ENCODE measurements around the gene TMEM252. TPM values are rescaled to one million over a fixed set of nuclear protein-coding genes. Genes with fewer than 3 reads are reported as not detected.
A peak's percentile ranks its signal among the peaks of the same experiment; 100 is the strongest.

TMEM252 gene
- total and polyA plus RNA-seq, 8 donors = not detected

DNA sequence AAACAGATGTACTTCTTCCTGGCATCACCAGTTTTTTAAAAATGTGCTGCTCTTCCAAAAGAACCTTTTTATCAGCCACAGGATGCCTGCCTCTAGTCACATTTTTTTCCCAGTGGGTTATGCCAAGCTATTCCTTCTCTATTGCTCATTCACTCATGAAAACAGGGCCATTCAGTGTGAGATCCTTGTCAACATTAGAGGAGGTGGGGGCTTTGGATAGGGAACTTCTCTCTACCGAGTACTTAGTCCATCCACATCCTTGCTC is 3.1 kb downstream of the TMEM252 start:
- no peak for DNase-seq
- Histone ChIP-seq H3K36me3 (no peaks in the 10 kb centered on the region), H3K4me1 (peaks cover 11 to 40% (median 21%) of the 10 kb centered on the region in 4 donors), H3K9me3 (no peaks in the 10 kb centered on the region), H3K27me3 (no peaks in the 10 kb centered on the region), H3K27ac (peak overlapping the region in 3 of 5 donors; percentile 26 to 74 (median 64)), H3K4me3 (no peak overlapping the region)
- intact Hi-C loops (cut with DNase I; ENCODE audit: low total_unique reads) = no loop called here
- TF ChIP-seq EP300 (IDR thresholded peaks at IDR 0.05) (no peak), POLR2AphosphoS5 (IDR thresholded peaks at IDR 0.05) (no peak), POLR2A (IDR thresholded peaks at IDR 0.05) (no peak)
- TF ChIP-seq, protein P1, sequence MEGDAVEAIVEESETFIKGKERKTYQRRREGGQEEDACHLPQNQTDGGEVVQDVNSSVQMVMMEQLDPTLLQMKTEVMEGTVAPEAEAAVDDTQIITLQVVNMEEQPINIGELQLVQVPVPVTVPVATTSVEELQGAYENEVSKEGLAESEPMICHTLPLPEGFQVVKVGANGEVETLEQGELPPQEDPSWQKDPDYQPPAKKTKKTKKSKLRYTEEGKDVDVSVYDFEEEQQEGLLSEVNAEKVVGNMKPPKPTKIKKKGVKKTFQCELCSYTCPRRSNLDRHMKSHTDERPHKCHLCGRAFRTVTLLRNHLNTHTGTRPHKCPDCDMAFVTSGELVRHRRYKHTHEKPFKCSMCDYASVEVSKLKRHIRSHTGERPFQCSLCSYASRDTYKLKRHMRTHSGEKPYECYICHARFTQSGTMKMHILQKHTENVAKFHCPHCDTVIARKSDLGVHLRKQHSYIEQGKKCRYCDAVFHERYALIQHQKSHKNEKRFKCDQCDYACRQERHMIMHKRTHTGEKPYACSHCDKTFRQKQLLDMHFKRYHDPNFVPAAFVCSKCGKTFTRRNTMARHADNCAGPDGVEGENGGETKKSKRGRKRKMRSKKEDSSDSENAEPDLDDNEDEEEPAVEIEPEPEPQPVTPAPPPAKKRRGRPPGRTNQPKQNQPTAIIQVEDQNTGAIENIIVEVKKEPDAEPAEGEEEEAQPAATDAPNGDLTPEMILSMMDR (IDR thresholded peaks at IDR 0.05) = no peak
- 58 to 83% (median 76%) methylated on average over 1 of the region's 1 CpG for WGBS, 5 donors

DNA sequence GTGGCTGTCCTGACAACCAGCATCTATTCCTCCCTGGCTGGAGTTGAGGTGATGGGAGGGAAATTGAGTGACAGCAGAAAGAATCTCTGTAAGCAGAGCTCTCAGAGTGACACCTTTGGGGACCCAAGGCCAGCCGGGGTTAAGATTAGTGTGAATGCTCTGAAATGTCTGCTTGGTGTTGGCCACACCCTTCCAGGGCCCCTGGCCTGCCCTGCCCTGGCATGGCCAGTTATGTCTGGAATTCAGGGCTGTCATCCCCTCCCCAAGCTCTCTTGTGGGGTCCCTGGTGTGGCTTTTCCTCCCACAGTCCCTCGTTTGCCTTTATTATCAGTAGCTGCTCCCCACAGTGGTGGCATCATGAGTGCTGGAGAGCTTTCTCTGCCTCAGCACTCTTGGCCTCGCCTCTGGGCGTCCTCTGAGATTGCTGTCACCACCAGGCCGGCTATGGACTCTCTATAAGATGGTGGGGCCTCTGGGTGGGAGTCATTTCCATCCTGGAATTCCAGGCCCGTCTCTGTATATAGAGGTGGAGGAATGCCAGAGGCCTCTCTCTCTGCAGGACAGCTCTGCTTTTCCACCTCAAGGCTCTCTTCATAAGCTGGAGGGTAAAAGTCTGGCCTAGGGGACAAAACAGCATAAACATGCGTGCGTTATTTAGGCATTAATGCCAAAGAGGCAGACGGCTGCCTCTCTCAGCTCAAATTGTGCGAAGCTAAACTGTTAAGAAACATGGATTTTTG is 3.6 kb downstream of the TMEM252 start:
- Histone ChIP-seq H3K4me3 (no peak overlapping the region), H3K9me3 (no peaks in the 10 kb centered on the region), H3K4me1 (peaks cover 11 to 38% (median 20%) of the 10 kb centered on the region in 4 donors), H3K27me3 (no peaks in the 10 kb centered on the region), H3K27ac (peak overlapping the region in 3 of 5 donors; percentile 26 to 74 (median 64)), H3K36me3 (no peaks in the 10 kb centered on the region)
- 71 to 81% (median 79%) methylated on average over 10 of the region's 10 CpGs for WGBS, 5 donors
- no peak for TF ChIP-seq POLR2A (IDR thresholded peaks at IDR 0.05)
- TF ChIP-seq POLR2AphosphoS5 (IDR thresholded peaks at IDR 0.05) = no peak
- TF ChIP-seq EP300 (IDR thresholded peaks at IDR 0.05) = no peak
- TF ChIP-seq, protein P1 (IDR thresholded peaks at IDR 0.05) = no peak
- no peak for DNase-seq
- intact Hi-C loops (cut with DNase I; ENCODE audit: low total_unique reads) = no loop called here

DNA sequence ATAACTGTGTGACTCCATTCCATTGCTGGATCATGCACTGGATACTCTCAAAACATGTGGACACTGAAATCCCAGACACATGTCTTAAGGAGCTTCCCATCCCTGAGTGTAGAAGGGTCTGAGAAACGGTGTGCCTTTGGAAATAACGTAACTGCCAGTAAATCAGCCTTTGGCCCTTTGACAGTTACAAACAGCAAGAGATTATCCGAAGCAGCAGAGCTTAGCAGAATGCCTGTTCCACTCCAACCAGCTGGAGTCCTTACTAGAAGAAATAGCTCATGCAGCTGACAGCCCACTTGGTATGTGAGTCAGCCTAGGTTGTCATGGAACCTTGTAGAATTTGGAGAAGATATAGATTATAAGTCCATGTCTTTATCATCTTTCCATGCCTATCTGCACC is 7.0 kb downstream of the TMEM252 start:
- TF ChIP-seq POLR2AphosphoS5 (IDR thresholded peaks at IDR 0.05) = peak in 2 of 3 donors; percentile 41 to 47
- TF ChIP-seq POLR2A (IDR thresholded peaks at IDR 0.05) = no peak
- TF ChIP-seq EP300 (IDR thresholded peaks at IDR 0.05) = no peak
- Histone ChIP-seq H3K27ac (peak overlapping the region in 2 of 5 donors; percentile 34 to 63), H3K36me3 (peaks cover 0 to 24% (median 7%) of the 10 kb centered on the region in 4 donors), H3K9me3 (no peaks in the 10 kb centered on the region), H3K27me3 (no peaks in the 10 kb centered on the region), H3K4me1 (peaks cover 0 to 40% (median 12%) of the 10 kb centered on the region in 4 donors), H3K4me3 (no peak overlapping the region)
- DNase-seq = peak in 1 of 2 donors; percentile 22
- WGBS, 5 donors = 54 to 84% (median 73%) methylated on average over 3 of the region's 3 CpGs
- intact Hi-C loops (cut with DNase I; ENCODE audit: low total_unique reads) = no loop called here

DNA sequence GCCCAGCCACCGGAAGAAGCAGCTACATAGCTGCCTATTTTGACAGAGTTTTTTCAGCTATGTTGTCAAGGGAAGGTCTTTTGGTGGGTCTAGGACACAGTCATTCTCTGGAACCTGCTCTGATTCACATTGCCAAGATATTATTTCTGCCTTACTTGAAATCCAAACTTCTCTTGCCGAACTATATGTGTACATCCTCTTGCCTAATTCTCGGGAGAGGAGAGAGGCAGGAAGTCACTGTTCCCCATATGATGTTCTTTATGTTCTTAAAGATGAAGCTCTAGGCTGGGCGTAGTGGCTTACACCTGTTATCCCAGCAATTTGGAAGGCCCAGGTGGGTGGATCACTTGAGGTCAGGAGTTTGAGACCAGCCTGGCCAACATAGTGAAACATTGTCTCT is 8.6 kb downstream of the TMEM252 start:
- Histone ChIP-seq H3K4me3 (no peak overlapping the region), H3K27ac (peak overlapping the region in 2 of 5 donors; percentile 63 to 68), H3K9me3 (no peaks in the 10 kb centered on the region), H3K36me3 (peaks cover 0 to 24% (median 7%) of the 10 kb centered on the region in 4 donors), H3K27me3 (no peaks in the 10 kb centered on the region), H3K4me1 (peaks cover 0 to 31% (median 11%) of the 10 kb centered on the region in 4 donors)
- intact Hi-C loops (cut with DNase I; ENCODE audit: low total_unique reads) = no loop called here
- WGBS, 5 donors = 87 to 94% (median 88%) methylated on average over 4 of the region's 4 CpGs
- no peak for DNase-seq
- no peak for TF ChIP-seq POLR2AphosphoS5 (IDR thresholded peaks at IDR 0.05)
- TF ChIP-seq EP300 (IDR thresholded peaks at IDR 0.05) = no peak
- no peak for TF ChIP-seq POLR2A (IDR thresholded peaks at IDR 0.05)
- TF ChIP-seq, protein P1 (IDR thresholded peaks at IDR 0.05) = no peak

DNA sequence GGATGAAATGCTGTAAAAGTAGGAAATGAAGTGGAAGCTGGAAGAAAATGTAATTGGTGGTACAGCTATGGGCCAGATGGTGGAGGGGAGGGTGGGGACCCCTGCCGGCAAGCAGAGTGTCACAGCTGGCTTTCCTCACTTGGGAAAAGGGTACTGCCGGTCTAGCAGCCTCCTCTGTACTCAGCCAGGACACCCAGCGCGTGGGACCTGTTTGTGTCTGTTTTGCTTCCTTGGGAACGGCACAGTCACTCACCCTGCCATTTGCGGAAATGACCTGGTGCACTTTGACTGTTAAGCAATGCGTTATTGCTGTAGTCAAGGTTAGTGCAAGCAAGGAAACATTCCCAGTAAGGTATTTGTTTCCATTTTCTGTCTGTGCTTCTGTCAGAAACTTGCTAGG is 10.1 kb downstream of the TMEM252 start:
- WGBS, 5 donors = 29 to 36% (median 33%) methylated on average over 7 of the region's 7 CpGs
- DNase-seq = peak; percentile 61 to 93
- Histone ChIP-seq H3K9me3 (no peaks in the 10 kb centered on the region), H3K27me3 (no peaks in the 10 kb centered on the region), H3K36me3 (peaks cover 0 to 24% (median 7%) of the 10 kb centered on the region in 4 donors), H3K27ac (peak overlapping the region in 4 of 5 donors; percentile 9 to 68 (median 58)), H3K4me1 (peaks cover 0 to 27% (median 9%) of the 10 kb centered on the region in 4 donors), H3K4me3 (no peak overlapping the region)
- intact Hi-C loops (cut with DNase I; ENCODE audit: low total_unique reads) = no loop called here
- TF ChIP-seq, protein P1 (IDR thresholded peaks at IDR 0.05) = no peak
- TF ChIP-seq EP300 (IDR thresholded peaks at IDR 0.05) (peak; percentile 91), POLR2AphosphoS5 (IDR thresholded peaks at IDR 0.05) (peak; percentile 55 to 86 (median 78)), POLR2A (IDR thresholded peaks at IDR 0.05) (no peak)
